Chondrocyte (in vitro differentiated cells): Measurements from ENCODE around the gene ANKRD30B. TPM values are rescaled to one million over a fixed set of nuclear protein-coding genes. Genes with fewer than 3 reads are reported as not detected.

Experiments
- DNase-seq: peaks from one replicate; pipeline ENCODE4 v3.0.0; 2021; ENCODE audit warnings: mixed read lengths, low spot score
- H3K27ac Mint-ChIP-seq: one replicate; pipeline ENCODE4 v1.8.0; 2021; ENCODE audit warnings: mild to moderate bottlenecking, moderate library complexity, mixed read lengths; ENCODE audit not compliant: unreplicated experiment
- H3K27me3 Mint-ChIP-seq: 2 replicates; pipeline ENCODE4 v1.8.0; 2021; ENCODE audit warnings: low read depth, mixed read lengths
- H3K36me3 Mint-ChIP-seq: 2 replicates; pipeline ENCODE4 v1.8.0; 2021; ENCODE audit warnings: low read depth, mixed read lengths
- H3K4me1 Mint-ChIP-seq: 2 replicates; pipeline ENCODE4 v1.8.0; 2021; ENCODE audit warnings: low read depth, mild to moderate bottlenecking, mixed read lengths
- H3K4me3 Mint-ChIP-seq: one replicate; pipeline ENCODE4 v1.8.0; 2021; ENCODE audit warnings: mild to moderate bottlenecking, moderate library complexity, mixed read lengths; ENCODE audit not compliant: unreplicated experiment
- H3K9me3 Mint-ChIP-seq: 2 replicates; pipeline ENCODE4 v1.8.0; 2021; ENCODE audit warnings: low read depth, mixed read lengths
- total RNA-seq: library from RNA; stranded (reverse); gene quantifications from 3 replicates; pipeline ENCODE4 v1.2.1, GENCODE V29; 2021
- TF ChIP-seq, protein P1 (sequence below): fragments of 200-600 bp; sonication (generic); IDR thresholded peaks from 2 replicates; pipeline ENCODE4 v1.5.0; 2021; ENCODE audit warnings: antibody characterized with exemption, mild to moderate bottlenecking, moderate library complexity

ANKRD30B gene
- total RNA-seq, 1 donor from 2014 or later, result not detected

DNA sequence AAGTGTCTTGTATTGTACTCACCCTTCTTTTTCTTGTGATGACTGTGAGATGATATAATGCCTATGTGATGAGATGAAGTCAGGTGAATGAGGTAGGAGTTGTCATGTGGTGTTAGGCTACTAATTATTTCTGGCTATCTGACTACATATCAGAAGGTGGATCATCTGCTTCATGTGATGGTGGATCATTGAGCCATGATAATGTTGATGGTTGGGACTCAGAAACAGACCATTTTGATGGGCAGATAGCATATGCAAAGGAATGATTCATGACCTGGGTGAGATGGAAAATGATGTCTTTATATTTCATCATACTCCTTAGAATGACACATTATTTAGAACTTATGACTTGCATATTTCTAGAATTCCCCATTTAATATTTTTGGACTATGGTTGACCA lies 19.5 kb downstream of the ANKRD30B start:
- no peak for DNase-seq
- H3K9me3 Mint-ChIP-seq, result peaks cover 56% of the 10 kb centered on the region
- no peaks in the 10 kb centered on the region for H3K27me3 Mint-ChIP-seq
- H3K4me3 Mint-ChIP-seq, result no peak overlapping the region
- H3K4me1 Mint-ChIP-seq, result no peaks in the 10 kb centered on the region
- no peaks in the 10 kb centered on the region for H3K36me3 Mint-ChIP-seq
- TF ChIP-seq, protein P1, sequence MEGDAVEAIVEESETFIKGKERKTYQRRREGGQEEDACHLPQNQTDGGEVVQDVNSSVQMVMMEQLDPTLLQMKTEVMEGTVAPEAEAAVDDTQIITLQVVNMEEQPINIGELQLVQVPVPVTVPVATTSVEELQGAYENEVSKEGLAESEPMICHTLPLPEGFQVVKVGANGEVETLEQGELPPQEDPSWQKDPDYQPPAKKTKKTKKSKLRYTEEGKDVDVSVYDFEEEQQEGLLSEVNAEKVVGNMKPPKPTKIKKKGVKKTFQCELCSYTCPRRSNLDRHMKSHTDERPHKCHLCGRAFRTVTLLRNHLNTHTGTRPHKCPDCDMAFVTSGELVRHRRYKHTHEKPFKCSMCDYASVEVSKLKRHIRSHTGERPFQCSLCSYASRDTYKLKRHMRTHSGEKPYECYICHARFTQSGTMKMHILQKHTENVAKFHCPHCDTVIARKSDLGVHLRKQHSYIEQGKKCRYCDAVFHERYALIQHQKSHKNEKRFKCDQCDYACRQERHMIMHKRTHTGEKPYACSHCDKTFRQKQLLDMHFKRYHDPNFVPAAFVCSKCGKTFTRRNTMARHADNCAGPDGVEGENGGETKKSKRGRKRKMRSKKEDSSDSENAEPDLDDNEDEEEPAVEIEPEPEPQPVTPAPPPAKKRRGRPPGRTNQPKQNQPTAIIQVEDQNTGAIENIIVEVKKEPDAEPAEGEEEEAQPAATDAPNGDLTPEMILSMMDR, result no peak
- H3K27ac Mint-ChIP-seq, result no peak overlapping the region

GRCh38 chr18:14768241-14768640 lies 20.3 kb downstream of the ANKRD30B start:
- Mint-ChIP-seq H3K36me3 (no peaks in the 10 kb centered on the region), H3K4me1 (no peaks in the 10 kb centered on the region), H3K9me3 (peaks cover 54% of the 10 kb centered on the region), H3K27me3 (no peaks in the 10 kb centered on the region), H3K27ac (no peak overlapping the region), H3K4me3 (no peak overlapping the region)
- TF ChIP-seq, protein P1, result no peak
- no peak for DNase-seq

- Mint-ChIP-seq H3K27ac (no peak overlapping the region), H3K36me3 (no peaks in the 10 kb centered on the region), H3K9me3 (peaks cover 49% of the 10 kb centered on the region), H3K27me3 (no peaks in the 10 kb centered on the region), H3K4me3 (no peak overlapping the region), H3K4me1 (no peaks in the 10 kb centered on the region)
- TF ChIP-seq, protein P1, result no peak
- DNase-seq, result no peak
Measured at GRCh38 chr18:14769381-14769780, 21.4 kb downstream of the ANKRD30B start.

- no peak overlapping the region for H3K4me3 Mint-ChIP-seq
- no peaks in the 10 kb centered on the region for H3K27me3 Mint-ChIP-seq
- no peak overlapping the region for H3K27ac Mint-ChIP-seq
- no peaks in the 10 kb centered on the region for H3K36me3 Mint-ChIP-seq
- no peak for DNase-seq
- H3K9me3 Mint-ChIP-seq, result peaks cover 45% of the 10 kb centered on the region
- TF ChIP-seq, protein P1, result no peak
- H3K4me1 Mint-ChIP-seq, result peaks cover 3% of the 10 kb centered on the region
Measured at GRCh38 chr18:14776801-14777200, 28.8 kb downstream of the ANKRD30B start.

GRCh38 chr18:14781671-14782070 lies 33.7 kb downstream of the ANKRD30B start:
- Mint-ChIP-seq H3K27ac (no peak overlapping the region), H3K4me1 (peaks cover 3% of the 10 kb centered on the region), H3K4me3 (no peak overlapping the region), H3K9me3 (peaks cover 47% of the 10 kb centered on the region), H3K36me3 (no peaks in the 10 kb centered on the region), H3K27me3 (no peaks in the 10 kb centered on the region)
- TF ChIP-seq, protein P1, result no peak
- no peak for DNase-seq
